Bronchial epithelial cell (primary cell): ENCODE results near the gene ABCA7. TPM values are rescaled to one million over a fixed set of nuclear protein-coding genes. Genes with fewer than 3 reads are reported as not detected.
"Not testable (repeated sequence)": the region's sequence is repeated elsewhere in the genome, so short reads cannot be mapped to it uniquely, and the experiment has no call there.

Experiments
- DNase-seq: peaks from one replicate; pipeline ENCODE4 v3.0.0-alpha.2; 2010; ENCODE audit warnings: low read depth
- FAIRE-seq: peaks from 2 replicates; lab custom pipeline; 2011; peaks lifted over from hg19 to GRCh38; lab: Jason Lieb, UNC
- H3K27me3 ChIP-seq: 2 replicates; pipeline ENCODE4 v1.5.1; 2011; ENCODE audit warnings: low read length; ENCODE audit not compliant: control insufficient read depth, insufficient read depth
- H3K36me3 ChIP-seq: 2 replicates; pipeline ENCODE4 v1.5.1; 2011; ENCODE audit warnings: low read length; ENCODE audit not compliant: control insufficient read depth, insufficient read depth
- H3K4me3 ChIP-seq: 2 replicates; pipeline ENCODE4 v1.5.1; 2011; ENCODE audit warnings: mild to moderate bottlenecking, low read depth, low read length, control low read depth
- CTCF ChIP-seq: IDR thresholded peaks from 2 replicates; pipeline ENCODE4 v1.5.1; 2011; ENCODE audit warnings: mild to moderate bottlenecking, moderate library complexity, low read length, control low read depth, inconsistent platforms; ENCODE audit not compliant: insufficient read depth, severe bottlenecking
- total RNA-seq: library from RNA; depleted of rRNA; stranded (reverse); fragments of >200 nt; gene quantifications from 2 replicates; pipeline ENCODE4 v1.2.1, GENCODE V29; 2014

ABCA7 gene
- total RNA-seq, 1 donor from 2014 or later = 6.8 TPM

DNA sequence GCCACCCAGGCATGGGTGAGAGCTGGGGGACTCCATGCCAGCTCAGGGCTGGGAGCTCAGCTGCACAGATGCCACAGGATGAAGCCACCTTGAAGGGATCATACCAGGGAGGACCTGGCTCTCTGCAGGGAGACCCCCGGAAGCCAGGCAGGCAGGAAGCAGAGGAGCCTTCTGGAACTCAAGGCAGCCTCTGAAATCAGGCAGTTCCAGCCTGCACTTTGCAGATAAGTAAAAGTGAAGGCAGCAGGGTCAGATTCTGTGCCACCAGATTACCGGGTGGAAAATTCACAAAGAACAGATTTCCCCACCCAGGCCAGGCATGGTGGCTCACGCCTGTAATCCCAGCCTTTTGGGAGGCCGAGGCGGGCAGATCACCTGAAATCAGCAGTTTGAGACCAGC lies 21.5 kb upstream of the ABCA7 start:
- FAIRE-seq (no peak), DNase-seq (no peak)
- Histone ChIP-seq H3K36me3 (peaks cover 24% of the 10 kb centered on the region), H3K4me3 (no peak overlapping the region), H3K27me3 (no peaks in the 10 kb centered on the region)
- no peak for TF ChIP-seq CTCF

- FAIRE-seq = no peak
- peak overlapping the region; percentile 74 for H3K4me3 ChIP-seq
- no peak for TF ChIP-seq CTCF
- no peaks in the 10 kb centered on the region for H3K27me3 ChIP-seq
- peaks cover 18% of the 10 kb centered on the region for H3K36me3 ChIP-seq
- no peak for DNase-seq
Measured at GRCh38 chr19:1018932-1019615, 20.8 kb upstream of the ABCA7 start.

- peak overlapping the region; percentile 74 for H3K4me3 ChIP-seq
- no peak for FAIRE-seq
- no peaks in the 10 kb centered on the region for H3K27me3 ChIP-seq
- H3K36me3 ChIP-seq = peaks cover 14% of the 10 kb centered on the region
- no peak for TF ChIP-seq CTCF
- DNase-seq = no peak
Measured at GRCh38 chr19:1019616-1019961, 20.3 kb upstream of the ABCA7 start.

DNA sequence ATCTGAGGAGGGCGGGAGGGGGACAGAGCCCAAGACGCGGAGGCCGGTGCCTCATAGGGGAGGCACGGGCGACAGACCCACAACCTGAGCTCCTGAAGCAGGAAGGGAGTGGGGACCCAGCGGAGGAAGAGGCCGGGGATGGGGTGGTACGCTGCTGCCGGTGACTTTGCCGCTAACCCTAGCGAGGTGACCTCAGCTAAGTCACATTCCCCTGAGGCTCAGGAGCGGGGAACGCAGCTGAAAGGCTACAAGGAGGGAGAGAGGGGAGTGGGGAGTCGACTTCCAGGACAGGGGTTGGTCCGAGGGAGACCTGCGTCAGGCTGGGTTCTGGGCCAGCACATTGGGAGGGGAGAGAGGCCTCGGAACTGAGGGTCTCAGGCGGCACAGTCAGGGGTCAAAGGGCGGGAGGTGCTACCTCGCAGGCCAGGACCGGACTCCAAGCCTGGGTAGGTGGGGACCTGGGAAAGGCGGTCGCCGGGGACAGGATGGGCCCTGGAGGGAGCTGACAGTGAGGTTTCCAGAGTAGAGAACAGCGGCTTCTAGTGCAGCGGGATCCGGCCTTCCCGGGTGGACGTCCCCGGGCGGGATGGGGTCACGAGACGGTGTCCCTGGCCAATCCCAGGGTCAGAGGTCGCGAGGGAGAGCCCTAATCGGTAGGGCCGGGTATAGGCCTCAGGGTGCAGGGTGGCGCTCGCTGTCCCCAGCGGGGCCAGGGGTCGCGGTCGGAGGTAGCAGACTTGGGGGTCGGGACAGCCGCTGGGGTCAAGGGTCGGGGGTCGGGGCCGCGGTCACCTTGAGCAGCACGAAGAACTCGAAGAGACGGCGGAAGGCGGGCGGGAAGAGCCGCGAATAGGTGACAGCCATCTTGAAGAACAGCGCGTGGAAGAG lies 19.7 kb upstream of the ABCA7 start:
- DNase-seq (no peak), FAIRE-seq (no peak)
- no peak for TF ChIP-seq CTCF

DNA sequence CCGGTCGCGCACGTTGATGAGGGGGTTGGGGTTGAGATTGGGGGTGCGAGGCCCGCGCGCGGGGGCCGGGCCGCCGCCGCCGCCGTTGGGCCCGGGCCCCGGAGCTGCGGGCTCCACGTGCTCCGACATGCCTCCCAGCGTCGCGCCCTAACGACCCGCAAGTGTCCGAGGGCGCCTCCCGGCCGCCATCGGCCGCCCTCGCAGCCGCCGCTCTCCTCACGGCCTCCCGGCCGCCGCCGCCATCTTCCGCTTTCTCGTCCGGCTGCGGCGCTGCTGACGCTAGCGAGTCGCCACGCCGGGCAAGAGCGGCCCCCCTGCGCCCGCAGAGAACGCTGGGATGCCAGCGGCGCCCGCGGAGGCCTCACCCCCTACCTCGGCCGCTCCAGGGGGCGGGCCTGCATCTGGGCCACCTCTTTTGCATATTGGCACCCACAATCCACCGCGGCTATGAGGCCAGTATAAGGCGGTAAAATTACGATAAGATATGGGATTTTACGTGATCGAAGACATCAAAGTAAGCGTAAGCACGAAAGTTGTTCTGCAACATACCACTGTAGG lies 19.0 kb upstream of the ABCA7 start, which contains the start of gene TMEM259:
Gene TMEM259, minus strand, starts transcription at position 256 of the 558 bp plus-strand sequence. Its CDS starts 127 bp downstream, at position 129.
- Histone ChIP-seq H3K36me3 (peaks cover 5% of the 10 kb centered on the region), H3K27me3 (no peaks in the 10 kb centered on the region), H3K4me3 (peak within 1 kb of the TSS; percentile 74)
- no peak for TF ChIP-seq CTCF
- DNase-seq (peak; percentile 84), FAIRE-seq (no peak)

More for the DNA sequence above, 19.7 kb upstream of the ABCA7 start:
- H3K4me3 ChIP-seq = peak overlapping the region; percentile 74
- H3K27me3 ChIP-seq = no peaks in the 10 kb centered on the region
- H3K36me3 ChIP-seq = peaks cover 11% of the 10 kb centered on the region

DNA sequence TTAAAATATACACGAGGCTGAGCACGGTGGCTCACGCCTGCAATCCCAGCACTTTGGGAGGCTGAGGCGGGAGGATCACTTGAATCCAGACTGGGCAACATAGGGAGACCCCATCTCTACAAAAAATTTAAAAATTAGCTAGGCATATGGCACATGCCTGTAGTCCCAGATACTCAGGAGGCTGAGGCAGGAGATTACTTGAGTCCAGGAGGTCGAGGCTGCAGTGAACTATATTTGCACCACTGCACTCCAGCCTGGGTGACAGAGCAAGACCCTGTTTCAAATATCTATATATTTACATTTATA lies 16.1 kb upstream of the ABCA7 start:
- not testable (repeated sequence) for H3K4me3 ChIP-seq, FAIRE-seq, H3K27me3 ChIP-seq, DNase-seq, H3K36me3 ChIP-seq

GRCh38 chr19:1025080-1025479 lies 14.8 kb upstream of the ABCA7 start:
- H3K27me3 ChIP-seq, DNase-seq, H3K4me3 ChIP-seq, H3K36me3 ChIP-seq, FAIRE-seq: not testable (repeated sequence)
